CD4-positive, alpha-beta T cell treated with Interleukin-17A for 1 hour (primary cell): ENCODE results near the gene PRKAR1B.
"Not testable (repeated sequence)": the region's sequence is repeated elsewhere in the genome, so short reads cannot be mapped to it uniquely, and the experiment has no call there.

Source experiments
- DNase-seq: peaks from one replicate; pipeline ENCODE4 v3.0.0-alpha.2; 2020

The PRKAR1B gene

DNA sequence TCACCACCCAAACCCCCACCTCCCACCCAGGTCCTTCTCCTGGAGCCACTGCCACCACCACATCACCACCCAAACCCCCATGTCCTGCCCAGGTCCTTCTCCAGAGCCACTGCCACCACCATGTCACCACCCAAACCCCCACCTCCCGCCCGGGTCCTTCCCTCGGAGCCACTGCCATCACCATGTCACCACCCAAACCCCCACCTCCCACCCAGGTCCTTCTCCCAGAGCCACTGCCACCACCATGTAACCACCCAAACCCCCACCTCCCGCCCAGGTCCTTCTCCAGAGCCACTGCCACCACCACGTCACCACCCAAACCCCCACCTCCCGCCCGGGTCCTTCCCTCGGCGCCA, 175.5 kb downstream of the PRKAR1B start:
- not testable (repeated sequence) for DNase-seq

DNA sequence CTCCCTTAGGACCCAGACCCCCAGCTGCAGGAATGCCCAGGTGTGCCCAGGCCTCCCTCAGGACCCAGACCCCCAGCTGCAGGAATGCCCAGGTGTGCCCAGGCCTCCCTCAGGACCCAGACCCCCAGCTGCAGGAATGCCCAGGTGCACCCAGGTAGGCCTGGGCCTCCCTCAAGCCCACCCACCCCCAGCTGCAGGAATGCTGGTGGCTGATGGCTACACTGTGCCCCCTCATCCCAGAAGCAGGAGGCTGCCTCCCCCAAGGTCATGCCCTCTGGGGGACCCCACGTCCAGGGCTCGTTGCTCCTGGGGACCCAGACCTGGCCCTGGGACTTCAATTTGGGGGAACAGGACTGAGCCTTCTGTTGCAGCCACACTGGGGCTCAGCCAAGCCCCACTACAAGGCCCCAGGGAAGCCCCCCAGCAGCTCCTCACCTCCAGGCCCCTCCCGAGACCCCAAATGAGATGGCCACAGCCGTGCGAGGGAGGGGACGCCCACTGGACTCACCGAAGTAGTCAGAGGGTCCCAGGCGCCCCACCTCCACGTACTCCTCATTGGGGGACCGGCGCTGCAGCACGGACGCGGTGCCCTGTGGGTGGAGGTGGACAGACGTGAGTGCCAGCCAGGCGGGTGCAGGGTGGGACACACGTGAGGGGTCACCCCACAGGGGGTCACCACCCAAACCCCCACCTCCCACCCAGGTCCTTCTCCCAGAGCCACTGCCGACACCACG, 176.0 kb downstream of the PRKAR1B start:
- DNase-seq: no peak

DNA sequence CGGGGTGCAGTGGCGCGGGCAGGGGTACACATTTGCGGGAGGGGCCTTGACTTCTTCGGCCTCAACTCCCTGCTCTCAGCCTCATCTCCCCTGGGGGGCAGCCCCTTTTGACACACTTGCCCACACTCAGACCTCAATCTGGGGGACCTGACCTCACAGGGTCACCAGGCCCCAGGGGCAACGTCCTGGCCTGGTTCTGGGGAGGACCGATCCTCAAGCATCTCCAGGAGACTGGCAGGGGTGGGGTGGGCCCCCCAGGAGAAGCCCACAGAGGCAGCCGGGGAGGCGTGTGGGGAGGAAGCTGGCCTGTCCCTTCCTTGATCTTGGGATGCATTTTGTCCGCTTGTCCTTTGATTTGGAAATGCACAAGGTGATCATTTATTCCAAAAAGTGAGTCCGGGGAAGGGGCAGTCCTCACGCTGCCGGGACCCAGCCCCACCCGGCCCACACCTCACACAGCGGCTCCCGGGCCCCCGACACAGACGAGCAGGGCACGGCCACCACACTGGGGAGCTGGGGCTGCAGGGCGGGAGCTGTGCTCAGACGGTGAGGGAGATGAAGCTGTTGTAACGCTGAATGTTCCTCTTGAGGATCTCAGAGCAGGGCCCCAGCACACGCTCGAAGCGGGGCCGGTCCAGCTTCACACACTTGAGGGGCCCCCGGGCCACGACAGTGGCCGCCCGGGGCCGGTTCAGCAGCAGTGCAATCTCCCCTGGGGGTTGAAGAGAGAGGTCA, 177.0 kb downstream of the PRKAR1B start:
- DNase-seq: no peak

DNA sequence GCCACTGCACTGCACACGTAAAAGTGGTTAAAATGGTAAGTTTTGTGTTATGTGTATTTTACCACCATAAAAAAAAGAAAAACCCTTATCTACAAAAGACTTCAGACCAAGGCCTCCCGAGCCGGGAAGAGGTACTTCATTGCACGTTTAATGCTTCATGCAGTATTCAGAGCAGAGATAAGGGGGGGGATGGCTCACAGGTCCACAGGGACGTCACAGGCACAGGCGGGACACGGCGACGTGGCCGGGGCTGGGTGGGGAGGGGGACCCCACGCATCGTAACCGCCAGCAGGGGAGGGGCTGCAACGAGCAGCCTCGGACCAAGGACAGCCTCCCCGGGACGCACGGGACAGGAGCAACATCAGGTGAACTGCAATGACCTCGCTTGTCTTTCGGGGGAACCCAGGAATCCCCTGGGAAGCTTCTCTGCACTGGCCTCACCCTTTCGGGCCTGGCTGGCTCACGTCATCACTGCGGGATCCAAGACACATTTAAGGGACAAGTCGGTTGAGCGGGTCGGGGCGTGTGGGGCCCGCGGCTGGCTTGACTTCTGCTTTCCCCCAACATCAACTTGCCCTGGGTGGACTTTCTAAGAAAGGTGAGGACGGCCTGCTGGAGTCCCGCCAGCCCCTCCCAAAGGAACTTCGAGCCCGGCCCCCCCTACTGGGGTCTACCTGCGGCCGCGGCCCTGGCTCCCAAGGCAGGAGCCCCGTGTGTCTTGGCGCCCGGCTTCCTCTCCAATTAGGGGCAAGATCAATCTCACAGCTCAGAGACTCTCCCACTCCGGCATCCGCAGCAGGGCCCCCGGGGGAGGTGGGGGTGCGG, 177.8 kb downstream of the PRKAR1B start:
- DNase-seq: no peak

DNA sequence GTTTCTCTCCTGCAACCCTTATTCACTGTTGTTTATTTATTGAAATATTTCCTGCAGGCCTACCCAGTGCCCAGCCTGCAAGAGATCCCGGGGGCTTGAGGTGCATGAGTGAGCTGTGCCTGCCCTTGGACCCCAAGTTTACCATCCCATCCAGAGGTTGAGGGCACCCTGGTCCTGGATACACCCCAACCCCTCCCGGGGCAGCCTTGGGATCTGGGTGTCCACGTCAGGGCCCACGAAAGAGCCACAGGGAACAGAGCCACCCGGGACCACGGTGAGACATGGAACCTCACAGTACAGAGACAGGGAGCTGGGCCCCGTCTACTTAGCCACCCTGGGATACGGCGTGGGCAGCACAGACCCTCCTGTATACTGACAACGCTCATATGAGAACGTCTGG, 178.7 kb downstream of the PRKAR1B start:
- no peak for DNase-seq

DNA sequence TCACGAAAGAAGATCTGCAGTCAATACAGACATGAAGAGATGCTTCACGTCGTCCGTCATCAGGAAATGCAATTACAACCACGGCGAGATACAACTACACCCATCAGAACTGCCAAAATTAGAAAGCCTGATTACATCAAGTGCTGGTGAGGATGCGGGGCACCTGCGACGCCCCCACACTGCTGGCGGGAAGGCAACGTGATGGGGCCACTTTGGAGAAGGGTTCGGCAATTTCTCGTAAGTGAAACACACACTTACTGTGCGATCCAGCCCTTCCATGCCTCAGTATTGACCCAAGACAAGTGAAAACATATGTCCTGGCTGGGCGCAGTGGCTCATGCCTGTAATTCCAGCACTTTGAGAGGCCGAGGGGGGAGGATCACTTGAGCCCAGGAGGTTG, 181.6 kb downstream of the PRKAR1B start:
- DNase-seq: no peak

DNA sequence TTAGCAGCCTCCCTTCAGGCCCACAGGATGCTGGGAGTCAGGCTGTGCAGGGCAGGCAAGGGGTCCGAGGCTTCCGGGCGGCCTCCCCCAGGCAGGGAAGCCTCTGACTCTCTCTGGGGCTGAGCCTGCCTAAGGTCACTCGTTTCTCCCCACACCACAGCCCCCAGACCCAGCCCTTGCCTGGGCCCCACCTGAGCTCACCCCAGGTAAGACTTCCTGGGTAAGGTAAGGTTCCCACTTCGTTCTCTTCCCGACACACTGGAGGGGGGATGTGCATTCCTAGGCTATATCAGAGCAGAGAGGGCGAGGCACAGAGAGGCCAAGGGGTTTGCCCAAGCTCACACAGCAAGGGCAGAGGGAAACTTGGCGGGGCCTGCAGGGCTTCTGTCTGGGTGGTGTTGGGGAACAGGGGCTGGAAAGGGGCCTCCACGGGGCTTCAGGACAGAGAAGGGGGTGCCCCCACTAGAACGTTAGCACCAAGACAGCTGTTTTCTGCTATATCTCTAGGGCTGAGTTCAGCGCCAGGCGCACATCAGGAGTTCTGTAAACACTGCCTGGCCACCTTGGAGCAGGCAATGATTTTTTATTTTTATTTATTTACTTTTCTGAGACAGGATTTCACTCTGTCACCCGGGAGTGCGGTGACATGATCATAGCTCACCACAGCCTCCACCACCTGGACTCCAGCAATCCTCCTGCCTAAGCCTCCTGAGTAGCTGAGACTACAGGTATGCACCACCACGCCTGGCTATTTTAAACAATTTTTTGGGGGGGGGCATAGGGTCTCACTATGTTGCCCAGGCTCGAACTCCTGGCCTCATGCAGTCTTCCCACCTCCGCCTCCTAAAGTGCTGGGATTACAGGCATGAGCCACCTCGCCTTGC, 182.5 kb downstream of the PRKAR1B start:
- DNase-seq: no peak

DNA sequence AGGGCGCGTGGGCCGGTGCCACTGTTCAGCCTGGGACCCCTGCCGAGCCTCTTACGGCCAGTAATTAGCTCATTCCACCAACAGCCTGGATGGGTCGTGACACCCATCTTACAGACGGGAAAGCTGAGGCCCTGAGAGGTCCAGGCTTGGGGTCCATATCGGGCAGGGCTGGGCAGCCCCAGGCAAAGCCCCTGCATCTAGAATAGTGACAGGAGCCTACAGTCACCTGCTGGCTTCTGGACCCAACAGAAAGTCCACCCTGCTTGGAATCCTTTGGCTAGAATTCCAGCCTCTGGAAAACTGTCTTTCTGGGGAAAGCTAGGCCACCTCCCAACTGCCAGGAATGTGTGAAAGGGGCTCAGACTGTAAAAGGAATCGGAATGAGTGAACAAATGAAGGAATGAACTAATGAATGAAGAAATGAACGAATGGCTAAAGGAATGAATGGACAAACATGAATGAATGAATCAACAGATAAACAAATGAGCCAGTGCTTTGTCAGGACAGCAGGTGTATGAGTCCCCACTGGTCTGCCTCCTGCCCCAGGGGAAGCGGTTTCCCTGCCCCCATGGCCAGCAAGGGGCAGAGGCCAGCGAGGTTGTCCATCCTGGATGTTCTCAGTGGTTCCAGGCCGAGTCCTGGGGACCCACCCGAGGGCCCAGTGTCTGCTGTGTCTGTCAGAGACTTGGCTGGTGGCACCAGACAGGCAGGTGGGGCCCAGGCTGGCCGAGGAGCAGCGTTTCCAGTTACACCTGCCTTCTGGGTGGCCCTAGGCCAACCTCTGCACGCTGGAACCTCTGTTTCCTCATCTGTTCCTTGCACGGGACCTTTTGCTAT, 183.4 kb downstream of the PRKAR1B start:
- DNase-seq: no peak

DNA sequence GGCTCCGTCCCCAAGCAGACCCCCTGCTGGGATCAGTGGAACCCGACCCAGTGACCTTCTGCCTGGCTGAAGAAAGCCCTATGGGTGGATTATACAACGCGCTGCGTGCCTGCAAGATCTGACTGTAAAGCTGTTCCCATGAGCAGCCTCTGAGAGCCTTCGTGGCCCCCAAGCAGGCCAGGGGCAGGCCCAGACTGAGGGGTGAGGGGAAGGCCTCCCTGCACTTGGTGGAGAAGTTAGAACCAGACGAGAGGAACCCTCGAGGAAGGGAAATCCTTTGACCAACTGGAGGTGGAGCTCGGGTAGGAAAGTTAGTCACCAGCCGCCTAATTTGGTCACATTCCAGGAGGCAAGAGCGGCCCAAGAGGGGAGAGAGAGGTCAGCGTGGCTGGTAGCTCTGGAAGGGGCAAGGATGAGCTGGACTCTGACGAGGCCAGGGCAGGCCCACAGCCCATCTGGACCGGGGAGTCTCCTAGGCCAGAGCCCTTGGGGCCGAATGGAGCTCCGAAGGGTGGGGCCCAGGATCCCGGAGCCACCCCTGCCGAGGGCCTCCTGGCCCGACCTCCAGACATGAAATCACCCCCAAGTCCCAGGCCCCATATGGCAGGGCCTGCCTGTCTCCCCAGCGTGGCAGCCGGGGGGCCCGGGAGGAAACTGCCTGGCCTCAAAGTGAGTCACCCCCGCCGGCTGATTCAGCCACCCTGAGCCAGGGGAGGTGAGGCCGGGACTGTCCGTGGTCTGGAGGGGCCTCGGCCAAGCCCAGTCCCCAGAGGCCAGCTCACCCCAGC, 184.2 kb downstream of the PRKAR1B start:
- DNase-seq: no peak

DNA sequence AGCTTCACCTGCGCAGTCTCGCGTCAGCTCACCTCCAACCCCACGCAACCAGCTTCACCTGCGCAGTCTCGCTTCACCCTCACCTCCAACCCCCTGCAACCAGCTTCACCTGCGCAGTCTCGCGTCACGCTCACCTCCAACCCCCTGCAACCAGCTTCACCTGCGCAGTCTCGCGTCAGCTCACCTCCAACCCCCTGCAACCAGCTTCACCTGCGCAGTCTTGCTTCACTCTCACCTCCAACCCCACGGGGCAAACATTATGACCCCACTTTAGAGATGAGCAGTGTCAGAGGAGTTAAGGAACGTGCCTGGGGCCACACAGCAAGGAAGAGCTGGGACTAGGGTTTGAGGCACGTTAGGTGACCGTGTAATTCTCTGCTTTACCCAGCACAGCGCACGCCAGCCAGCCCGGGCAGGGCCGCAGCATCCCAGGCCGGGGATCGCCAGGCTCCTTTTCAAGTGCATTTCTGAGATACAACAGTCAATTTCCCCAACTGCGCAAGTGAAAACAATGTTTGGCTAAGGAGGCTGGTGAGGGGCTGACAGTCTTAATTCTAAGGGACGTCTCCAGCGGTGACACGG, 184.9 kb downstream of the PRKAR1B start:
- no peak for DNase-seq

DNA sequence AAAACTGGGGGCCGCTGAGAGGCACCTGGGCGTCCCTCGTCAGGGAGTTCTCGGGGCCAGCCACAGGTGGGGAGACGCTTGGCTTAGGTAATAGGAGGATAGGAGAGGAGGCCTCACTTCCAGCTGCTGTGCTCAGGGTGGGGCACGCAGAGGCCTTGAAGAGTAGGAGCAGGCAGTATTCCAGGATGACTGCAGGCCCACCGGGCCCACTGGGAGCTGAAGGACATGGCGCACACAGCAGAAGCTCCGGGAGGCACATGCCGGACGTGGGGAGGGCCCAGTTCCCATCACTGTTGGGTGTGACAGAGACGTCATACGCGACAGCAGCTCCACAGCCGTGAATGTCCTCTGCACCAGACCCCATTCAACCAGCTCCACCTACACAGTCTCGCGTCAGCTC, 185.4 kb downstream of the PRKAR1B start:
- DNase-seq: no peak

DNA sequence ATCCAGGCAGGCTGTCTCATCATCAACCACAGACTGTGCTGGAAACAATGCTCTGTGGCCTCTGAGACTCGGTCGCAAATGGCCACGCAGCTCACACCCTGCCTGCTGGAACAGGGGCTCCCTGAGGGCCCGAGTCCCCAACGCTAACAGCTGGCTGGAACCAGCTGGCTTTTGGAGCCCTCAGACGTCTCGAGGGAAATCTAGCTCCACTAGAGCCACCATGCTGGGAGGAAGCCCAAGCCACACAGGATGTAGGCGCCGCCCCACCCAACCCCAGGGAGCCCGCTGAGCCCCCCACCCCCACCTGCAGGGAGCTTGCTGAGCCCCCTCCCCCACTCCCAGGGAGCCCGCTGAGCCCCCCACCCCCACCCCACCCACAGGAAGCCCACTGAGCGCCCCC, 186.1 kb downstream of the PRKAR1B start:
- DNase-seq: no peak

DNA sequence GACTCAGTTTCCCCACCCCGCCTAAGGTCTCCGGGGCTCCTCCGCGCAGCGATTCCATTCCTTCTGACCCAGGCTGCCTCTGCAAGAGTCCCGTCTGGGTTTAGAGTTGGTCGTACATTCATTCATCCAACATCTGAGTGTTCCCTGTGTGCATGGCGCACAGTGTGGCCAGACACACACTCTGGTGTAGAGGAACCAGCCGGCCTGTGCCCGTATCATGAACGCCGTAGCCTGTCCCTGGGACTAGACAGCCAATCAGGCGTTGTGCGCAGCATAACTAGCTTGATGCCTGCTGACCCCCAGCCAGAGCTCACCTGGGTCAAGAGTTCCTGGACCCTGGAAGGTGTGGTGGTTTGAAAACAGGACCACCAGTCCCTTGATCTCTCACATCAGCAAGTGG, 186.5 kb downstream of the PRKAR1B start:
- no peak for DNase-seq

DNA sequence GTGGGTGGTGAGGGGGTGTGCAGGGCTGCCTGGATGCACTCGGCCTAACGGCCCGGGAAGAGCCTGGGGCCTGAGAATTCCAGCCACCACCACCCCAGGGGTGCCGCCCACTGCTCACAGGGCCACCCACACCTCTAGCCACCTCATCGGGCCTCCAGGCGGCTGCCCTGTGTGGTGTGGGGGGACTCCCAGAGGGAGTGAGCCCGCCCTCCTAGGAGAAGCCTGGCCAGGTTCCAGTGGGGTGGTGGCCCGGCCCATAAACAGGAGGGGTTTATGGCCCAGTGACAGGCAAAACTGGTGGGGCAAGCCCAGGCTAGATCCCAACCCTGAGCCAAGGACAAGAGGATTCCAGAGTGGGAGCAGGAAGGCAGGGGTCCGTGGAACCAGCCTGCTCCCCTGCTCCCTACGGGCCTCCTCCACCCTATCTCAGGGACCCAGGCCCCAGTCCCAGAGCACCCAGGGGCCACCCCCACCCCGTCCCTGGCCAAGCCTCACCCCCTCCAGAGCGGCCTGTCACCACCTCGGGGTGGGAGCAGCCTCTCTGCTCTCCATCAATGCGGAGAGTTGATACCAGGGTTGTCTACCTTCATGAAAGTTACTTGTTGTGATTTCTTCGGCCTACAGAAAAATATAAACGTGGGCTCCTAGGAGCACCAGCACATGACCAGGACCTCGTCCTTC, 187.2 kb downstream of the PRKAR1B start:
- no peak for DNase-seq

DNA sequence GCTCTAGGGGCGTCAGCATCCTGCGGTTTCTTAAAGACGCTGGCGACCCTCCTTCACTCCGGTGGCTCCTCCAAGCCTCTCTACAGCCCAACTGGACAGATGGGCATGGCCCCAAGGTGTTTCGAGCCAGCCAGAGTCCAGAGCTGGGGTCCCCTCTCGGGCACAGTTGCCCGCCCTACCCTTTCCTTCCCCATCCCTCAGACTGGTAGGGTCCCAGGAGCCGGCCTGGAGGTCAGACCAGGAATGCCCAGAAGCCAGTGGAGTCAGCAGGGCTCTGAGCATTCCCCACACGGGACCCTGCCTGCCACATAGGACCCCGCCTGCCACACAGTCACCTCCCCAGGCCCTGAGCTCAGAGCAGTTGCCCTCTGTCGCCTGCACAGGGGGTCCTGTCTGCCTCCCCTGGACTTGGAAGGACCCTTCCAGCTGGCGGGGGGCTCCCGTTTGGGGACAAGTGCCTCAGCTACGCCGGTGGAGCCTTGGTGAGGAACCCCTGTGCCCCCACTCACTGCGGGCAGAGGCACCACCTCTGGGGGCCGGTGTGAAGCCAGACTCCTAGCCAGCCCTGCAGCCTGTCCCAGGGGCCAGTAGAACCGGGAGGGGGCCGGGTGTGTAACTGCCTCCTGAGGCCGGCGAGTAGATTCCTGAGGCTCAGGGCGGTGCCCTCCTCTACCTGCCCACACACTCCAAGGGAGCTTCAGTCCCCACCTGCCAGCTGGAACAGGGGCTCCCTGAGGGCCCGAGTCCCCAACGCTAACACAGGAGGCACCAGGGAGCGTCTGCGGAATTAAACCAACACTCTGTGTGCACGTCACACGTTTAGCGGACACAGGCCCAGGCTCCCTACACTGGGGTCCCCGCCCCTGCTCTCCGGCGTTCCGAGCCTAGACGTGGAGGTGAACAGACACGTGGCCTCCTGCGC, 188.1 kb downstream of the PRKAR1B start:
- no peak for DNase-seq

DNA sequence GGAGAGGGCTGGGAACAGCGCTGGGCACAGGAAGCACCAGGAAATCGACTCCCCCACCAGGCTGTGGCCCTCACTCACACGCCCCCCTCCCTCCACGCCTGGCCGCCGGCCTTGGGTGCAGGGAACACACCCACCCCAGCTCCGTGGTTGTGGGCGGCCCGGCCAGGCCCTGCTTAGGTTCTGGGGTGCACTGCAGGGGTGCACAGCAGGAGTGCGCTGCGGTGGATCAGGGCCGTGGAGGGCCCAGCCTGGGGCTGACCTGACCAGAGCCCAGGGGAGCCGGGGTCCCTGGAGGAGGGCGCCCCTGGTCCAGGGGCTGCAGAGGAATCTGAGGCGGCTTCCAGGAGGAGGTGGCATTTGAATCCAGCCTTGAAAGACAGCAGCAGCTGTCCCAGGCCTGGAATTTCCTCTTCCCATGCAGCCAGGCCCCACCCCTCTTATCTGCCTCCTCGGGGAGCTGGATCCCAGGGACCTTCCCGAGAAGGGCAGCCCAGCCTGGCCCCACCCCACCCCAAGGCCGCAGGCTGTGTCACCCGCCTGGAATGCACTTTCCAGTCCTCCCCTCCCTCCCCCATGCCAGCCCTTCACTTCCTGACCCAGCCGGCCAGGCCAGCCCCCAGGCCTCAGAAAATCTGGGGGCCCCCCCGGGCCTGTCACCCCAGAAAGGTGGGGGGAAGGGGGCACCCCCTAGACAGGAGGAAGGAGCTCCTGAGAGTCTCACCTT, 189.0 kb downstream of the PRKAR1B start:
- no peak for DNase-seq

DNA sequence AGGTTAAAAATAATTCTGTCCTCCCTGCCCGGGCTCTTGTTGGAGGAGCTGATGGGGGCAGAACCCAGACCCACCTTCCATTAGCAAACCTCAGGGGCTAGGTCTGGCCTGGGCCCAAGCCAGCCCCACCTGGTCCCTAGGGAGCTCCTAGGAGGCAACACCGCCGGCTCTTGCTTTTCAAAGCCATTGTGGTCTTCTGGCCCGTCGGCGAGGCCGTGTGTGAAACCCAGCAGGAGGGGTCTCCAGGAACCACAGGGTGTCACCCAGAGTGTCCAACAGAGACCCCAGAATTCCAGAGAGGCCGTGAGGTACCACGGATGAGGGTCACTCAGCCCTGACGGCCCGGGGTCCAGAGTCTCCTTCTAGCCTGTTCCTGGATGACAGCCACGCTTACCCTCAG, 190.8 kb downstream of the PRKAR1B start:
- DNase-seq: no peak

DNA sequence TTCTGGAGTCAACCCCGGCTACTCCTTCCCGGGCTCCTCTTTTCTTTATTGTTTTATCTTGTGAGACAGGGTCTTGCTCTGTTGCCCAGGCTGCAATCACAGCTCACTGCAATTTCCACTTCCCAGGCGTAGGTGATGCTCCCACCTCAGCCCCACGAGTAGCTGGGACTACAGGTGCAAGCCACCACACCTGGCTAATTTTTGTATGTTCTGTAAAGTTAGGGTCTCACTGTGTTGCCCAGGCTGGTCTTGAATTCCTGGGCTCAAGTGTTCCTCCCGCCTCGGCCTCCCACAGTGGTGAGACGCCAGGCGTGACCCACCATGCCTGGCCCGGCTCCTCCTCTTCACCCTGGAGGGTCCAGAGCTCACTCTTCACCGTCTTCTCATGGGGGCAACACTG, 192.1 kb downstream of the PRKAR1B start:
- DNase-seq: no peak
